ENCODE measurements around the gene TSPYL2.

The TSPYL2 gene

DNA sequence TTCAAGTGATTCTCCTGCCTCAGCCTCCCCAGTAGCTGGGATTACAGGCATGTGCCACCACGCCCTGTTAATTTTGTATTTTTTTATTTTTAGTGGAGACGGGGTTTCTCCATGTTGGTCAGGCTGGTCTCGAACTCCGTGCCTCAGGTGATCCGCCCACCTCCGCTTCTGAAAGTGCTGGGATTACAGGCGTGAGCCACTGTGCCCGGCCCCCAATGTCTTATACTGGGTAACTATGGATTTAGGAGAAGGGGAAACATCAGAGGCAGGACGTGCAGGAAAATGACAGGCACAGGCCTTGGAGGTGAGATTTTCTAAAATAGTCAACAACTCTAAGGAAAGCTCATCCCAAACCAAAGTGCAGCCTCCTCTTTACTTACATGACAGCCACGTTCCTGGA, 11.1 kb upstream of the TSPYL2 start:
- TF ChIP-seq, protein P1, sequence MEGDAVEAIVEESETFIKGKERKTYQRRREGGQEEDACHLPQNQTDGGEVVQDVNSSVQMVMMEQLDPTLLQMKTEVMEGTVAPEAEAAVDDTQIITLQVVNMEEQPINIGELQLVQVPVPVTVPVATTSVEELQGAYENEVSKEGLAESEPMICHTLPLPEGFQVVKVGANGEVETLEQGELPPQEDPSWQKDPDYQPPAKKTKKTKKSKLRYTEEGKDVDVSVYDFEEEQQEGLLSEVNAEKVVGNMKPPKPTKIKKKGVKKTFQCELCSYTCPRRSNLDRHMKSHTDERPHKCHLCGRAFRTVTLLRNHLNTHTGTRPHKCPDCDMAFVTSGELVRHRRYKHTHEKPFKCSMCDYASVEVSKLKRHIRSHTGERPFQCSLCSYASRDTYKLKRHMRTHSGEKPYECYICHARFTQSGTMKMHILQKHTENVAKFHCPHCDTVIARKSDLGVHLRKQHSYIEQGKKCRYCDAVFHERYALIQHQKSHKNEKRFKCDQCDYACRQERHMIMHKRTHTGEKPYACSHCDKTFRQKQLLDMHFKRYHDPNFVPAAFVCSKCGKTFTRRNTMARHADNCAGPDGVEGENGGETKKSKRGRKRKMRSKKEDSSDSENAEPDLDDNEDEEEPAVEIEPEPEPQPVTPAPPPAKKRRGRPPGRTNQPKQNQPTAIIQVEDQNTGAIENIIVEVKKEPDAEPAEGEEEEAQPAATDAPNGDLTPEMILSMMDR (IDR thresholded peaks at IDR 0.05; ENCODE audit: insufficient read depth, low read length, missing control alignments), result no peak
- H3K4me3 ChIP-seq (ENCODE audit: low read depth, low read length), result no peak overlapping the region
- DNase-seq (ENCODE audit: low read depth, low spot score), result no peak
- CTCF ChIA-PET, result interaction anchor here (0.5 to 2.9 kb wide), 9 partner anchors 8 to 332 kb away, joined by 3 to 23 read pairs (median 3); partner anchors contain the start of genes GPR173 and TSPYL2
- POLR2A ChIA-PET, result no interaction called here

GRCh38 chrX:53071604-53072417, 10.4 kb upstream of the TSPYL2 start:
- no peak overlapping the region for H3K4me3 ChIP-seq (ENCODE audit: low read depth, low read length)
- ChIA-PET CTCF (interaction anchor here (0.9 to 2.9 kb wide), 5 partner anchors 9 to 126 kb away, joined by 3 to 23 read pairs (median 4); no protein-coding TSS in a partner anchor), POLR2A (no interaction called here)
- TF ChIP-seq, protein P1 (IDR thresholded peaks at IDR 0.05; ENCODE audit: insufficient read depth, low read length, missing control alignments), result peak; percentile 46
- DNase-seq (ENCODE audit: low read depth, low spot score), result no peak

DNA sequence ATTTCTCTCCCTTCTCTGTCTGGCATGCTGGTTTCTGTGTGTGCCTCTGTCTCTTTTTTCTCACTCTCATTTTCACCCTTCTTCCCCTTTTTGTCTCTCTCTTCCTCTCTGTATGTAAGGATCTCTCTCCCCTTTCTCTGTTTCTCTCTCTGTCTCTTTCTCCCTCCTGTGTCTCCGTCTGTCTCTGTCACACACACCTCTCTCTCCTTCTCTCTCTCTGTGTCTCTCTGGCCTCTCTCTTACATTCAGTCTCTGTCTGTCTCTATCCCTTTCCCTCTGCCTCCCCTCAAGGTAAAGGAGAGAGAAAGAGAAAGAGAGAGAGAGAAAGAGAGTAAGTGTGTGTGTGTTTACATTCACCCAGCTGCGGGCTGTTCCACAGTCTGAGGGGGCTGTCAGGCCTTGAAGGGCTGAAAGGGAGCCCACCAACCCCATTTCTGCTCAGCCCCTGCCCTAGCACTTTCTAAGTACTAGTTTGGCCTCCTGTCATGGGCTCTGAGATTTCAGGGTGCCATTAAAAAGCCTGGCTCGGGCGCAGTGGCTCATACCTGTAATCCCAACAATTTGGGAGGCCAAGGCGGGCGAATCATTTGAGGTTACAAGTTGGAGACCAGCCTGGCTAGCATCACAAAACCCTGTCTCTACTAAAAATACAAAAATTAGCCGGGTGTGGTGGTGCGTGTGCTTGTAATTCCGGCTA, 9.6 kb upstream of the TSPYL2 start:
- TF ChIP-seq, protein P1 (IDR thresholded peaks at IDR 0.05; ENCODE audit: insufficient read depth, low read length, missing control alignments), result no peak
- H3K4me3 ChIP-seq (ENCODE audit: low read depth, low read length), result no peak overlapping the region
- CTCF ChIA-PET, result interaction anchor here (0.9 to 2.9 kb wide), 6 partner anchors 8 to 125 kb away, joined by 3 to 23 read pairs (median 4); no protein-coding TSS in a partner anchor
- POLR2A ChIA-PET, result no interaction called here
- DNase-seq (ENCODE audit: low read depth, low spot score), result no peak

- no peak overlapping the region for H3K4me3 ChIP-seq (ENCODE audit: low read depth, low read length)
- CTCF ChIA-PET, result interaction anchor here (1.1 kb wide), 1 partner anchor 16 kb away, joined by 3 read pairs; no protein-coding TSS in a partner anchor
- no peak for DNase-seq (ENCODE audit: low read depth, low spot score)
- TF ChIP-seq, protein P1 (IDR thresholded peaks at IDR 0.05; ENCODE audit: insufficient read depth, low read length, missing control alignments), result no peak
- POLR2A ChIA-PET, result no interaction called here
These were observed 9.0 kb upstream of the TSPYL2 start for GRCh38 chrX:53073115-53073586.

- TF ChIP-seq, protein P1 (IDR thresholded peaks at IDR 0.05; ENCODE audit: insufficient read depth, low read length, missing control alignments), result no peak
- no peak for DNase-seq (ENCODE audit: low read depth, low spot score)
- POLR2A ChIA-PET, result no interaction called here
- CTCF ChIA-PET, result no interaction called here
- no peak overlapping the region for H3K4me3 ChIP-seq (ENCODE audit: low read depth, low read length)
These were observed 7.2 kb upstream of the TSPYL2 start for GRCh38 chrX:53075011-53075410.

DNA sequence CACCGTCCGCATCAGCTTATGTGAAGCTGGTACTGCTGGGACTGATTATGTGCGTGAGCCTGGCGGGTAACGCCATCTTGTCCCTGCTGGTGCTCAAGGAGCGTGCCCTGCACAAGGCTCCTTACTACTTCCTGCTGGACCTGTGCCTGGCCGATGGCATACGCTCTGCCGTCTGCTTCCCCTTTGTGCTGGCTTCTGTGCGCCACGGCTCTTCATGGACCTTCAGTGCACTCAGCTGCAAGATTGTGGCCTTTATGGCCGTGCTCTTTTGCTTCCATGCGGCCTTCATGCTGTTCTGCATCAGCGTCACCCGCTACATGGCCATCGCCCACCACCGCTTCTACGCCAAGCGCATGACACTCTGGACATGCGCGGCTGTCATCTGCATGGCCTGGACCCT, 5.5 kb upstream of the TSPYL2 start:
- TF ChIP-seq, protein P1 (IDR thresholded peaks at IDR 0.05; ENCODE audit: insufficient read depth, low read length, missing control alignments), result no peak
- POLR2A ChIA-PET, result no interaction called here

More for the DNA sequence above, 5.5 kb upstream of the TSPYL2 start:
- no peak overlapping the region for H3K4me3 ChIP-seq (ENCODE audit: low read depth, low read length)
- no peak for DNase-seq (ENCODE audit: low read depth, low spot score)
- CTCF ChIA-PET, result no interaction called here
